HepG2 (cell line): ENCODE data around the gene RNF114. TPM values are rescaled to one million over a fixed set of nuclear protein-coding genes. Genes with fewer than 3 reads are reported as not detected.

Source experiments
- ATAC-seq: fragments of 200-7000 bp; cut with Tn5 transposase; 3 replicates; pipeline ENCODE4 v1.9.1; 2020; ENCODE audit warnings: mild to moderate bottlenecking, moderate library complexity
- BruUV-seq: library from RNA; stranded (reverse); fragments of 400-500 nt; replicated peaks from 2 replicates; lab custom pipeline; 2021; lab: Mats Ljungman, UMichigan
- CTCF ChIA-PET: fragments of 300-600 bp; formaldehyde crosslinking; extraction: SDS; loops from one replicate; lab custom pipeline; 2021; ENCODE audit warnings: low total read pairs, inconsistent platforms, low intra/inter-chr PET ratio; lab: Yijun Ruan, JAX
- POLR2A ChIA-PET: fragments of 350-600 bp; sonication (Branson Sonifier 250); formaldehyde crosslinking; loops from one replicate; lab custom pipeline; 2020; ENCODE audit warnings: antibody characterized with exemption, inconsistent platforms; lab: Yijun Ruan, JAX
- DNase-seq: peaks from one replicate; pipeline ENCODE4 v3.0.0-alpha.2; 2015; ENCODE audit warnings: low spot score
- FAIRE-seq: peaks from 3 replicates; lab custom pipeline; 2011; peaks lifted over from hg19 to GRCh38; lab: Jason Lieb, UNC
- H2AFZ ChIP-seq: one replicate; pipeline ENCODE4 v1.6.1; 2011; ENCODE audit warnings: low read length, inconsistent platforms
- H3K27ac ChIP-seq: fragments of 300-600 bp; 3 replicates; pipeline ENCODE4 v1.8.0; 2011; ENCODE audit warnings: mixed run types, mild to moderate bottlenecking, mixed read lengths, low read length, inconsistent platforms; ENCODE audit not compliant: insufficient read depth; ENCODE audit errors: extremely low read length
- H3K27me3 ChIP-seq, 2 experiments: fragments of 200-600 bp in 1 of 2; 2 replicates in 1 of 2; 3 replicates in 1 of 2; pipeline versions ENCODE4 v1.6.0 to v1.8.0; 2011; ENCODE audit warnings: low read length in 2 of 2, mild to moderate bottlenecking in 2 of 2, moderate library complexity in 2 of 2, inconsistent platforms in 1 of 2; ENCODE audit not compliant: insufficient read depth in 2 of 2, control insufficient read depth in 1 of 2
- H3K36me3 ChIP-seq, 2 experiments: fragments of 200-600 bp in 1 of 2; replicated peaks in 1 of 2; 2 replicates in 1 of 2; 3 replicates in 1 of 2; pipeline versions ENCODE4 v1.5.1 to v1.8.0; 2011; ENCODE audit warnings: low read length in 2 of 2, inconsistent platforms in 1 of 2; ENCODE audit not compliant: insufficient read depth in 2 of 2, control insufficient read depth in 1 of 2
- H3K4me1 ChIP-seq: 2 replicates; pipeline ENCODE4 v1.5.1; 2012; ENCODE audit warnings: low read length, inconsistent platforms; ENCODE audit not compliant: insufficient read depth
- H3K4me2 ChIP-seq: 2 replicates; pipeline ENCODE4 v1.6.0; 2011; ENCODE audit warnings: low read depth, low read length, inconsistent platforms
- H3K4me3 ChIP-seq, 3 experiments: fragments of 200-600 bp in 1 of 3; sonication (generic), shearing (Covaris generic) in 1 of 3; replicated peaks in 1 of 3; 2 replicates each; pipeline ENCODE4 v1.5.1; 2011 to 2016; ENCODE audit warnings: low read length in 3 of 3, inconsistent platforms in 2 of 3, low read depth in 2 of 3, mild to moderate bottlenecking in 2 of 3, control low read depth in 1 of 3, mixed read lengths in 1 of 3; ENCODE audit not compliant: insufficient read depth in 1 of 3
- H3K79me2 ChIP-seq: one replicate; pipeline ENCODE4 v1.6.1; 2011; ENCODE audit warnings: low read length, inconsistent platforms; ENCODE audit not compliant: insufficient read depth
- H3K9ac ChIP-seq: 2 replicates; pipeline ENCODE4 v1.6.0; 2011; ENCODE audit warnings: mild to moderate bottlenecking, low read depth, low read length, inconsistent platforms; ENCODE audit not compliant: insufficient read depth
- H3K9me3 ChIP-seq: 2 replicates; pipeline ENCODE4 v1.5.1; 2012; ENCODE audit warnings: mild to moderate bottlenecking, low read length
- H4K20me1 ChIP-seq: 2 replicates; pipeline ENCODE4 v1.6.0; 2011; ENCODE audit warnings: inconsistent platforms, mild to moderate bottlenecking, low read length, moderate library complexity; ENCODE audit not compliant: insufficient read depth
- CERS6 ChIP-seq: sonication (generic); formaldehyde crosslinking; IDR thresholded peaks from 2 replicates; pipeline ENCODE4 v1.5.0; 2020; ENCODE audit warnings: missing genetic modification reagents
- NFKBIZ ChIP-seq: IDR thresholded peaks from 2 replicates; pipeline ENCODE4 v1.6.1; 2018; ENCODE audit warnings: missing genetic modification reagents, missing compliant biosample characterization
- SATB2 ChIP-seq: sonication (generic); formaldehyde crosslinking; IDR thresholded peaks from 2 replicates; pipeline ENCODE4 v1.5.0; 2020; ENCODE audit warnings: missing genetic modification reagents
- YEATS2 ChIP-seq: sonication (generic); formaldehyde crosslinking; IDR thresholded peaks from 2 replicates; pipeline ENCODE4 v1.4.0; 2020; ENCODE audit warnings: missing genetic modification reagents, borderline replicate concordance
- ZBTB40 ChIP-seq, 2 experiments: fragments of 450-650 bp in 1 of 2; sonication (generic) in 1 of 2; formaldehyde crosslinking in 1 of 2; IDR thresholded peaks; 2 replicates each; pipeline versions ENCODE4 v1.6.1 to v1.8.0; 2016 to 2022; ENCODE audit warnings: antibody characterized with exemption in 1 of 2, mild to moderate bottlenecking in 1 of 2, missing genetic modification reagents in 1 of 2
- ZNF225 ChIP-seq: sonication (generic); formaldehyde crosslinking; IDR thresholded peaks from 2 replicates; pipeline ENCODE4 v1.4.0; 2020; ENCODE audit warnings: mild to moderate bottlenecking, missing genetic modification reagents
- ZNF317 ChIP-seq: sonication (generic); formaldehyde crosslinking; IDR thresholded peaks from 2 replicates; pipeline ENCODE4 v1.5.0; 2020; ENCODE audit warnings: mild to moderate bottlenecking, missing genetic modification reagents
- WGBS: methylation state at CpG from one replicate; pipeline ENCODE4 v1.1.6; 2017; ENCODE audit warnings: low lambda C conversion rate; 5-methylcytosine and 5-hydroxymethylcytosine counted together
- in situ Hi-C: cut with HindIII; loops from 2 replicates; pipeline ENCODE4 v1.10.0; 2017; ENCODE audit warnings: low pct_unique_long_range_greater_than_20kb; ENCODE audit not compliant: extremely low pct_ligation_motif_present
- intact Hi-C: fragments of 100-400 bp; cut with micrococcal nuclease; formaldehyde crosslinking; loops from one replicate; pipeline ENCODE4 v1.10.0; 2022; ENCODE audit not compliant: unreplicated experiment
- polyA plus RNA-seq, 8 experiments: library from polyadenylated mRNA; depleted of rRNA in 3 of 8; stranded (reverse) in 7 of 8; unstranded in 1 of 8; fragments of >200 nt; fragmentation: Illumina TruSeq in 4 of 8; extraction: Trizol in 4 of 8; gene quantifications; 2 replicates each; pipeline versions ENCODE4 v1.2.1 to v1.2.3, GENCODE V29; 2011 to 2016; ENCODE audit warnings: low read depth in 4 of 8, missing spikeins in 1 of 8, mixed read lengths in 1 of 8; ENCODE audit not compliant: insufficient read depth in 1 of 8
- total RNA-seq, 5 experiments: library from RNA; depleted of rRNA; stranded (reverse); fragments of >200 nt; fragmentation: Illumina TruSeq; extraction: Trizol; gene quantifications; 2 replicates each; pipeline ENCODE4 v1.2.3, GENCODE V29; 2016; ENCODE audit warnings: low read depth in 1 of 5

Gene RNF114
- total and polyA plus RNA-seq, 2 of the 13 experiments (the other 11 are each of a cell fraction or from before 2014, with no cell fraction given): 119 to 126 TPM

DNA sequence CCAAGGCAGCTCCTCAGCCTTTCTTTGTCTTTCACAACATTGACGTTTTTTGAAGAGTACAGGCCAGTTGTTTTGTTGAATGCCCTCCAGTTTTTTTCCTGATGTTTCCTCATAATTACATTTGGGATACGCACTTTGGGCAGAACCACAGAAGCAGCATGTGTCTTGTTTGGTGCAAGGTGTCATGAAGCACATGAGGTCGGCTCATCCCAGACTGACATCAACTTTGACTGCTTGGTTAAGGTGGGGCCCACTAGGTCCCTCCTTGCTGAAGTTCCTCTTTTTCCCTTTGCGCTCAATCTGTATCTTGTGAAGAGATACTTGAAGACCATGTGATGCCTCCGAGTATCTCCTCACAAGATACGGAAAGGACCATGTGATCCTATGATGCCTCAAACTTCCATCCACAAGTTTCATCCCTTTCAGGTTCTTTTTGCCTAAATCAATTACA lies 57.1 kb downstream of the RNF114 start:
- H3K9ac ChIP-seq: no peak overlapping the region
- H3K9me3 ChIP-seq: no peaks in the 10 kb centered on the region
- intact Hi-C loops: no loop called here
- H2AFZ ChIP-seq: no peak overlapping the region
- in situ Hi-C loops: no loop called here
- H4K20me1 ChIP-seq: no peaks in the 10 kb centered on the region
- H3K79me2 ChIP-seq: no peaks in the 10 kb centered on the region
- no peaks in the 10 kb centered on the region for H3K36me3 ChIP-seq
- H3K27ac ChIP-seq: no peak overlapping the region
- POLR2A ChIA-PET: no interaction called here
- peaks cover 7 to 35% of the 10 kb centered on the region in 2 experiments; a peak in 4 of 5 replicates for H3K27me3 ChIP-seq
- CTCF ChIA-PET: no interaction called here
- no TSS peak for BruUV-seq
- peaks cover 48% of the 10 kb centered on the region for H3K4me1 ChIP-seq
- no peak for FAIRE-seq
- H3K4me2 ChIP-seq: no peak overlapping the region
- no peak overlapping the region for H3K4me3 ChIP-seq
- TF ChIP-seq NFKBIZ: no peak
- DNase-seq: no peak
- ATAC-seq: no peak
- WGBS: 43% methylated on average over 6 of the region's 6 CpGs

GRCh38 chr20:49995586-49995985 lies 59.4 kb downstream of the RNF114 start:
- Histone ChIP-seq H3K4me2 (no peak overlapping the region), H3K9ac (no peak overlapping the region), H3K36me3 (no peaks in the 10 kb centered on the region), H3K27me3 (peaks cover 4 to 38% of the 10 kb centered on the region in 2 experiments; a peak in 4 of 5 replicates), H3K4me1 (peaks cover 42% of the 10 kb centered on the region), H2AFZ (no peak overlapping the region), H4K20me1 (no peaks in the 10 kb centered on the region), H3K79me2 (no peaks in the 10 kb centered on the region), H3K9me3 (no peaks in the 10 kb centered on the region), H3K27ac (no peak overlapping the region), H3K4me3 (no peak overlapping the region)
- POLR2A ChIA-PET: interaction anchor here (0.6 kb wide), 1 partner anchor 59 kb away, joined by 5 read pairs; no protein-coding TSS in a partner anchor
- no TSS peak for BruUV-seq
- 44% methylated on average over 3 of the region's 3 CpGs for WGBS
- in situ Hi-C loops (no loop called here), intact Hi-C loops (no loop called here)
- CTCF ChIA-PET: no interaction called here
- DNase-seq (no peak), ATAC-seq (no peak), FAIRE-seq (no peak)
- TF ChIP-seq ZNF317 (CRISPR knock-in tag) (no peak), CERS6 (no peak), SATB2 (no peak), ZNF225 (CRISPR knock-in tag) (no peak), YEATS2 (CRISPR knock-in tag) (no peak), ZBTB40 (IDR thresholded peaks at IDR 0.05) (no peak), ZBTB40 (CRISPR knock-in tag; IDR thresholded peaks at IDR 0.05) (no peak)
